COLO668 (cell line): Measurements from ENCODE around the gene SORCS2.

Experiments used
- DNase-seq: peaks from one replicate; lab custom pipeline; 2025; ENCODE audit not compliant: unreplicated experiment; lab: John Stamatoyannopoulos, UW

SORCS2 gene

GRCh38 chr4:7262134-7262533 is 69.8 kb downstream of the SORCS2 start:
- DNase-seq = no peak

GRCh38 chr4:7263166-7263565 is 70.8 kb downstream of the SORCS2 start:
- no peak for DNase-seq

GRCh38 chr4:7264694-7265093 is 72.4 kb downstream of the SORCS2 start:
- no peak for DNase-seq

- no peak for DNase-seq
Measured at GRCh38 chr4:7266525-7267292, 74.4 kb downstream of the SORCS2 start.

GRCh38 chr4:7267829-7268228 is 75.5 kb downstream of the SORCS2 start:
- DNase-seq = no peak

GRCh38 chr4:7268941-7269340 is 76.6 kb downstream of the SORCS2 start:
- no peak for DNase-seq

- DNase-seq = no peak
Measured at GRCh38 chr4:7270121-7270520, 77.8 kb downstream of the SORCS2 start.

GRCh38 chr4:7272404-7272803 is 80.1 kb downstream of the SORCS2 start:
- DNase-seq = no peak

GRCh38 chr4:7273738-7274297 is 81.5 kb downstream of the SORCS2 start:
- DNase-seq = no peak

GRCh38 chr4:7275067-7275466 is 82.7 kb downstream of the SORCS2 start:
- DNase-seq = no peak

- no peak for DNase-seq
Measured at GRCh38 chr4:7275490-7276154, 83.3 kb downstream of the SORCS2 start.

GRCh38 chr4:7276515-7276914 is 84.2 kb downstream of the SORCS2 start:
- DNase-seq = no peak

GRCh38 chr4:7278071-7278765 is 85.9 kb downstream of the SORCS2 start:
- no peak for DNase-seq

- DNase-seq = no peak
Measured at GRCh38 chr4:7278981-7279380, 86.6 kb downstream of the SORCS2 start.

GRCh38 chr4:7279902-7280301 is 87.6 kb downstream of the SORCS2 start:
- DNase-seq = no peak

- no peak for DNase-seq
Measured at GRCh38 chr4:7280926-7281690, 88.8 kb downstream of the SORCS2 start.

GRCh38 chr4:7281691-7282665 is 89.6 kb downstream of the SORCS2 start:
- DNase-seq = no peak

GRCh38 chr4:7282786-7283440 is 90.6 kb downstream of the SORCS2 start:
- DNase-seq = no peak
